HG02973 (cell line): ENCODE measurements around the gene ELK4.

Experiments used
- ATAC-seq: cut with Tn5 transposase; IDR thresholded peaks from one replicate; pipeline ENCODE4 v1.9.1; 2021; ENCODE audit warnings: moderate library complexity; ENCODE audit not compliant: unreplicated experiment

Gene ELK4

DNA sequence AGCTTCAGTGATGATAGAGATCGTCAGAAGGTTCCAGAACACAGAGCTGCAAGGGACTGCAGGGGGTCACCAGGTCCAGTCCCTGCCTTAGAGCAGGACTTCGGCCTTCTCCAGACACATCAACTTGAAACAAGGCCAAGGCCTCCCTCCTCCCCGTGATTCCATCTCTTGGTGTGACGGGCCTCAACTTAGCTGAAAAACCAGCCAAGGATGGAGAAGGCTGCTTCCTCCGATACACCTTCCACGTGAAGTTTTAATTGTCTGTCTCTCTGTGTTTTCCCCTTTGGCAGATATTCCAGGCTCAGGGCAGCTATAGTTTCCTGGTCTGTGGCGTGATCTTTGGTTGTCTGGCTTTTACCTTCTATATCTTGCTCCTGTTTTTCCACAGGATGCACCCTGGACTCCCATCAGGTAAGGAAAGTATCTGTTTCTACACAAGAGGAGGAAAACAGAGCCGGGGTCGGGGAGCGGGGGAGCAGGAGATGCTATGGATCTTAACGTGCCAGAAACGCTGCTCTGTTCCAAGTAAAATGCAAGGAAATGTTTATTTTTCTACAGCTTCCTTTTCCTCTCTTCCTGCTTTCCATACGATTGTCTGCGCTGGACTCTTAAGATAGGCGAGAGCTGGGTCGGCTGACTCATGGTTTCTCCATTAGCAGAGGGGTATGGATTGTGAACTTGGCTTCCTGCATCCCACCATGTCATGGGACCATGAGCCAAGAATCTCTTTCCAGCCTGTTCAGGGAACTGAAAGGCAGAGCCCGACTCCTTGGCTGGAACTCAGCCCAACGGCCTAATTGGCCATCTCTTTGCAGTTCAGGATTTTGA, 32.8 kb downstream of the ELK4 start:
- no peak for ATAC-seq

DNA sequence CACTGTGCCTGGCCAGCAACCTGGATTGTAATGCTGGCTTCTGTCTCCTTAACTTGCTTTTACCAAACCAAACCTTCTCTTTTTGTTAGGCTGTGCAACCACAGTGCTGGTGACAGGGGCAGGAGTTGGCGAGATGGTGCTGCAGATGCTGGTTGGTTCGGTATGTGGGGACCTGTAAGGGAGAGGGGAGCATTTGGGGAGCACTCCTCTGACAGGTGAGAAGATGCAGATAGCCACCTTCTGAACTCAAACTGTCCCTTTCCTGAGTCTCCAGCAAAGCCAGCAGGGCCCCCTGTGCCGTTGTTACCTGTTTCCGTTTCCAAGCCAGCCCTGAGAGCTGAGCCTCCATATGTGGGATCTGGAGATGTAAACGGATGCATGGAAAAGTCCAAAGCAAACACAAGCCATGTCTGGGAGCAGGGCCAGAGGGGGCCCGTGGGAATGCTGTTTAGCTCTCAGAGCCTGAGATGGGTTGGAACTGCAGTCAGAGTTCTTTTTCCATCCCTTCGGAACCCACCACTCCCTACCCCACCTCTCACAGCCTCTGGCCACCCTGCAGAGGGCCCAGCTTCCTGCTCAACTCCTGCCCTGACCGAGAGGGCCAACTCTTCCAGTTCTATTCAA, 34.0 kb downstream of the ELK4 start:
- no peak for ATAC-seq

DNA sequence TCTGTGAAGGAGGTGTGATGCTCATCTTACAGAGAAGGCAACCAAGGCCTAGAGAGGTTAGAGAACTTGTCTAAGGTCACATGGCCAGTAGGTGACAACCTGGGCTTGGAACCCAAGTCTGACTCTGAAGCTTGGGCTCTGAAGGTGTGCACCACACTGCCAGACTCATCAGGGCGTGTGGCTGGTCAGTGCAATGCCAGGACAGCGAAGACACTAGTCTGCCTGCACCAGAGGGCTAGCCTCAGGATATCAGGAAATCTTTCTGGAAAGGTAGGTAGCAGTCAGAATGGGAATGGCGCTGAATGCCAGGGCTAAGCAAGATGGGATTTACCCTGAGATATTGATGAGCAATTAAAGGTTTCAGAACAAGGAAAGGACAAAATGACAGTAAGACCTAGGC, 34.9 kb downstream of the ELK4 start:
- no peak for ATAC-seq

DNA sequence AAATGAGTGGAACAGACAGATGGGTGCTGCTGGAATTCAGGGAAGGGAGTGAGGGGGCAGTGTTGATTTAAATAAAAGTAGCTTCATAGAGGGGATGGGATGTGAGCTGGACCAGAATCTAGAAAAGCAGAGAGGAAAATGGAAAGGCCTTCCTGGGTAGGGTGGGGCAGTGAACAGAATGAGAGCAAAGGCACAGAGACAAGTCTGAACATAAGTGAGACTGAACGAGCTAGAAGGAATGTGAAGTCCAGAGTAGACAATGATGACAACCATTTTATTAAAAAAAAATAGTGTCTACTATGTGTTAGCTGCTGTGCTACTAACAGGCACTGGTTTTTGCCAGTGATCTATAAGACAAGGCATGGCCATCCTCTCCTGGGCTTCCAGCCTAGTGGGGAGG, 36.0 kb downstream of the ELK4 start:
- no peak for ATAC-seq

DNA sequence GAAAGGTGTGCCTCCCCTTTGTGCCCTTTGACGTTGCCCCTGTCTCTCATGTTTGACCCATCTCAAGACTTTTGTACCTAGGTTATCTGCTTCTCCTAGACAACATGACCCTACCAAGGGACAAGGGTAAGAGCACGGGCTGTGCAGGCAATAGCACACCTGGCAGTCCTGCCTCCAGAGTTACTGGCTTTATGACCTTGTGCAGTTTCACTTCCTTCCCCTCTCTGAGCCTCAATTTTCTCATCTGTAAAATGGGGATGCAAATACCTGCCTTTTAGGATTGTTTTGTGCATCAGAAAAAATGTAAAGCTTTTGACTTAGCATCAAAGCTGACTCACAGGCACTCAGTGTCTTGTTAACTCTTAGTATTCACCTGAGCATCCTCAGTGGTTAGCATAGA, 36.4 kb downstream of the ELK4 start:
- no peak for ATAC-seq

DNA sequence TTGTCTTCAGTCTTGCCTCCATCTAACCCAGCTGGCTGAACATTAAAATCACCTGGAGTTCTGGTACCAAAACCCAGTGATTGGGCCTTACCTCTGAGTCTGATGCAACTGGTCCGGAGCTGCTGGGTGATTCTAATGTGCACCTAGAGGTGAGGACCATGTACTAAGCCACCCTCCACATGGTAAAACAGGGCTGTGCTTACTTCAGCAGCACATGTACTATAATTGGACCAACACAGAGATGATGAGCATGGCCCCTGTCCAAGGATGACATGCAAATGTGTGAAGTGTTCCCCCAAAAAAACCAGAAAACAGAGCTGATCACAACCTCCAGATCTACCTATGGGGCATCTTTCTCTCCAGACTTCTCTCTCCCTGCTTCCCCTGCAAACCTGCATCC, 37.0 kb downstream of the ELK4 start:
- no peak for ATAC-seq

DNA sequence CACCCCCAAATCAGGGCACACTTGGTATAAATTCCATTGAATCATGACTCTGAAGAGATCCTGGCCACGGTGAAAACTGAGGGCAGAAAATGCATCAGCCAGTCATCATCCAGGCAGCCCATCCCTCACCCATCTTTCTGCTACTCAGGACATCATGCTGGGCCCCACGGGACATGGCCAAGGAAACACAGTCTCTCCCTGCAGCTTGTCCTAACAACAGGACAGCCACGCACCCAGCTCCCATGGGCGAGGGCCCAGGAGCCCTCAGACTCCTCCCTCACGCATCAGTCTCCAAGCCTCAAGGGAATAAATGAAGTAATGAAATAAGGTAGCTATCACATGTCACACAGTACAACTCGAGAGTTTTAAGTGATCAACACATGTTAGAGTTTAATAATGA, 37.8 kb downstream of the ELK4 start:
- no peak for ATAC-seq

DNA sequence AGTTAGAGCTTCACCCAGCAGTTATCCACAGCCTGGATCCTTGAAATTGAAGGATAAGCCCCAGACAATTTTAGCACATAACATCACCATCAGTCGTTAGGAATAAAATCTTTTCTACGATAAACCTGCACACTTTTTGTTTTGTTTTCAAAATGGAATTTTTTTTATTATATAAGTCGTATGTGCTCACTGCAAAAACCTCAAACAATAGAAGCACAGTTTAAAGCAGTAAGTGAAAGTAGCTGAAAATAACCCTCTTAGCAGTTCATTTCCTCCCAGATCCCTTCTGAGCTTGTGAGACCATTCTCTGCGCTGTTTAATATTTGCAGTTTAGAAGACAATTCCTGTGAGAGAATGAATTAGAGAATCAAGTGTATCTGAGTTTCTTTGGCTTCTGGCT, 38.3 kb downstream of the ELK4 start:
- ATAC-seq, result no peak

DNA sequence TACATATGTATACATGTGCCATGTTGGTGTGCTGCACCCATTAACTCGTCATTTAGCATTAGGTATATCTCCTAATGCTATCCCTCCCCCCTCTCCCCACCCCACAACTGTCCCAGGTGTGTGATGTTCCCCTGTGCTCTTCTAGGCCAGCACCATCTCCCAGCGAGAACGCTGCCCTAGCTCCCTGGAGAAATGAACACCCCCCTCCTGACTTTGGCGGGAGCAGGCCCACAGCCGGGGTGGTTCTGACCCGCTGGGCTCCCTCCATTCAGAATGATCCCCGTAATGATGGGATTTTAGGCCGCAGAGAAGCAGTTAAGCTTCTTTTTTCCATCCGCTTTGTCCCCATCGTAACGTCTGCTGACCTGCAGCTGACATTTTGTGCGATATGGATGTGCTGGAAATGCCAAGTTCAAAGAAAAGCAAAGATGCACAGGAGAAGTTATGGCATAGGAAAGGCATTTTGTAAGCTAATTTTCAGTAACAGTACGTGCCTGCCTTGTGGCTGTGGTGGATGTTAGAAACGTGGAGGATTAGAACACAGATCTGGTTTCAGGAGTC, 39.3 kb downstream of the ELK4 start:
- no peak for ATAC-seq

DNA sequence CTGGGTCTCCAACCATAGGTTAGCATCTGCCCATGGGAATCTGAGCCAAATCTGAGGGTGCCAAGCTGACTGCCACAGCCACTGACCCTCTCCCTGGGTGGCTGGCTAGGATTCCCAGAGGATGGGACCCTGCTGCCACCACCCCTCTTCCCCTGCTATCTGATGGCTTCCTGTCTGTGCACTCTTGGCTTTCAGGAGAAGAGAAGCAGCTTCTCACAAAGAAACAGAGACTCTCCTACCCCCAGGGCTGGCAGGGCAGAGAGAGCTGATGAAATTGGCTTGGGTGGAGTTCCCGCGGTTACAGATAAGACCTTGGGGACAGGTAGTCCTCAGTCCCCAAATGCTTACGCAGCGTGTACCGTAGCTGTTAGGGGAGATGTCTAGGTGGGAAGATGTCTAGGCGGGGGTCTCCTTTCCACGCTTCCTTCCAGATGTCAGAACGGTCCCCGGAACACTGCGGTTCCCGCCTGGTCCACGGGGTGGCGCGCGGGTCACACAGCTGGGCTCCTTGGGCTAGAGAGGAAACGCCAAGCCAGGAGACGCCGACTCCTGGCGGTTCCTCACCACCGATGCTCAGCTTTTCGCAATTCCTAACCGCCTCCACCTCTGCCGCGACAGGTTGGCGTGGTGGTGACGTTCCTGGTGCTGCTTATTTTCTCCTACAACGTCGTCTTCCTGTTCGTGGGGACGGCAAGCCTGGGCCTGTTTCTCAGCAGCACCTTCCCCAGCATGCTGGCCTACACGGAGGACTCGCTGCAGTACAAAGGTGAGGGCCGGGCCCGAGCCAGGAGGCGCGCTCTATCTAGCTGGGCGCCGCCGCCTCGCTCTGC, 40.1 kb downstream of the ELK4 start:
- ATAC-seq, result peak; percentile 59

DNA sequence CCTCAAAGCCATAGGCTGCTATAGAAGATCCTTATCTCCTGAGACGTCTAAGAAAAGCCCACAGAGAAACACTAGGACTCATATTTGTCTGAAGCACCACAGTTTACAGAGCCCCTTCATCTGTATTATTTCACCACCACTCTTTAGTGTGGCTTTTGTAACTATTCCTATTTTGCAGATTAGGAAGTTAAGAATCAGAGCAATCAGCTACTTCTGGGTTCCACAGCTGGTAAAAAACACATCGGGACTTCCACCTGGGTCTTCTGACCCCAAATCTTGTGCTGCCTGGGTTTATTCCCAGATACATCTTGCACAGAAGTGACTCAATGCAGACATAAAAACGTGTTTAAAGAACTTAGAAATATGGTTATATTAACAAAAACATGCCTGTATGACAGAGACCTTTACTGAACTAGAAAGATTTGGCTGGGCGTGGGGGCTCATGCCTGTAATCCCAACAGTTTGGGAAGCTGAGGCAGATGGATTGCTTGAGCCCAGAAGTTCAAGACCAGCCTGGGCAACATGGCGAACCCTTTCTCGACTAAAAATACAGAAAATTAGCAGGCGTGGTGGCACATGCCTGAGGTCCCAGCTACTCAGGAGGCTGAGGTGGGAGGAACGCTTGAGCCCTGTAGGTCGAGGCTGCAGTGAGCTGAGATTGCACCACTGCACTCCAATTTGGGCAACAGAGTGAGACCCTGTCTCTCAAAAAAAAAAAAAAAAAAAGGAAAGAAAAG, 40.9 kb downstream of the ELK4 start:
- ATAC-seq, result no peak

DNA sequence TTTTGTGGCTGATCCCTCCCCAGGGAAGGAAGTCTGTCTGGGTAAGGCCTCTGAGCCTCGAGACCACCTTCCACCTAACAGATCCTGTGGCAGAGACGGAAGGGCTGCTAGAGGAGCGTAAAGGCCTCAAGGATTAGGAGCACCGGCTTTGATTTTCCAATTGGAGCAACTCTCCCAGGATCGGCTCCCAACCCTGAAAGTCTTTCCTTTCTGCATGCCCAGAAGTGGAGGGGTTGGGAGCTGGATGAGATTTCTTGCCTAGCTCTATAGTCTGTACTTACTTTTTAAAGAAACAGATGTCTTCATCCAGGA, 41.4 kb downstream of the ELK4 start:
- no peak for ATAC-seq

DNA sequence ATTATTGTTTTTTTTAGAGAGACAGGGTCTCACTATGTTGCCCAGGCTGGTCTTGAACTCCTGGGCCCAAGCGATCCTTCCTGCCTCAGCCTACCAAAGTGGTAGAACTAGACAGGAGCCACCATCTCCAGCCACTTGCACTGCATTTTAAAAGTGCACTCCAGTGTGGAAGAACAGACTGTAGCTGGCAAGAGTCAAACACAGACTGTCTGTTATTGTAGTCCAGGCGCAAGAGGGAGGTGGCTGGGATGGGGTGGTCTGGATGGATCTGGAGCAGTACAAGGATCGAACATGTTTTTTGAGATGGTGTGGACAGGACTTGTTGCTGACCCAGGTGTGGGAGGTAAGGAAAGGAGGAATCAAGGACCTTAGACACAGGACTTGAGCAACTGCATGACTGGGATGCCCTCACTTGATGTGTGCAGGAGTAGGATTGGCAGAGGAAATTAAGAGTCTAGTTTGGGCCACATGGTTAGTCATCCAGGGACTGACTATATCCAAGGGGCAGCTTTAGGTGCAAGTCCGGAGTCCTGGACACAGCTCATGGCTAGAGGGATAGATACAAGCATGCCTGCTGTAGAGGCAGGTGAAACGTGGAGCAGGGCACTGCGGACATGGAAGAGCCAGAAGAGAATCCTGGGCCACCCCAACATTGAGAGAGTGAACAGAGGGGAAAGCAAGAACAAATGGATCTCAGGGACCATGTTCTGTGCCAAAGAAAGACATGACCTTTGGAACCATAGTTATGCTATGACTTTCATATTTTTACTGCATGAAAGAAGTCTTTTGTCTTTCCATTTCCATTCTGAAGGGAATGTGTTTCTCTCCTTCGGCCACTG, 42.0 kb downstream of the ELK4 start:
- no peak for ATAC-seq

DNA sequence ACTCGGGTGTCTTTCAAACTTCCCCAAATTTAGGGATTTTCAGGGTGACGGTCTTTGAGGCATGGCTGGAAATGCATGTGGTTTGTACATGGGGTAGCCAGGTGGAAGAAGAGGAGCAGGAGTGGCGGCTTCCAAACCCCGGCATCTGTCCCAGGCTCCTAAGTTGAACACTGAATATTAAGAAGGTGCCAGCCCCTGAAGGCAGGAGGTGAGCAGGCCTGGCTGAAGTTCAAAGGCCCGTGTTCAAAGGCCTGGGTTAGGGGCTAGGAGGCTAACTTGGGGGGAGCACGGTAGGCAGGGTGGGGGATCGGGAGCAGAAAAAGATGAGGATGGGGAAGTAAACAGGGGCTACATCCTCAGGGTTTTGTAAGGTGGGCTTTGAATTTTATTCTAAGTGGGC, 42.8 kb downstream of the ELK4 start:
- ATAC-seq, result no peak

DNA sequence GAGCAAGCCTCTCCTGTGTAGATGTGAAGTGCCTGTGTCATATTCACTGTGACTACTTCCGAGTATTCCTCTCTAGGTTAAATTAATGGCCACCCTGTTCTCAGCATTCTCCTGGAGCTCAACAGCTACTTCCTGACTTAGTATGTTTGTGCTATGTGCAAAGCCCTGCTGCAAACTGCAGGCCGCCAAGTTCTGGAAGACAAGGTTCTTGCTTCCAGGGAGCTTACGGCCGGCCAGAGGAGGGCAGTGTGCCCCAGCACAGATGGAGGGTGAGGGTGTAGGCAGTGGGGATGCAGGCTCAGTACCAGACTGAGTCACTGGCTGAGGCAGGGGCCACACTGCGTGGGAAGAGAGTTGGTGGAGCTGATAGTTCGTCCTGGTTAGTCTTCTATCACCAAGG, 43.2 kb downstream of the ELK4 start:
- ATAC-seq, result no peak

DNA sequence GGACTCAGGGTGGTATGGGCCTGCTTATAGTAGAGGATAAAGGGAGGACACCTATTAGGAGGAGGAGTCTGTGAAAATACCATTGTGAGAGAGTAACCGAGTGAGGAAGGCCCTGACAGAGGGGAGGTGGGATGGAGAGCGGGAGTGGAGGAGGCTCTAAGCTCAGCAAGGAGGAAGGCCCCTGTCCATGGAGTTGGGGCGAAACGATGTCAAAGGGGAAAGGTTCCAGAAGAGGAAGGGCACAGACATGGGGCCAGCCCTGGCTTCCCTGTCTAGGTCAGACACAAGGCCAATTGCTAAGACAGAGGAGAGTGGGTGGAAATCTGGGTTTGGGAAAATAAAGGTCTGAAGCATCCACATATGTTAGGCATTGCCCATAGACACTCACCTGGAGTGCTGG, 44.2 kb downstream of the ELK4 start:
- ATAC-seq, result no peak

DNA sequence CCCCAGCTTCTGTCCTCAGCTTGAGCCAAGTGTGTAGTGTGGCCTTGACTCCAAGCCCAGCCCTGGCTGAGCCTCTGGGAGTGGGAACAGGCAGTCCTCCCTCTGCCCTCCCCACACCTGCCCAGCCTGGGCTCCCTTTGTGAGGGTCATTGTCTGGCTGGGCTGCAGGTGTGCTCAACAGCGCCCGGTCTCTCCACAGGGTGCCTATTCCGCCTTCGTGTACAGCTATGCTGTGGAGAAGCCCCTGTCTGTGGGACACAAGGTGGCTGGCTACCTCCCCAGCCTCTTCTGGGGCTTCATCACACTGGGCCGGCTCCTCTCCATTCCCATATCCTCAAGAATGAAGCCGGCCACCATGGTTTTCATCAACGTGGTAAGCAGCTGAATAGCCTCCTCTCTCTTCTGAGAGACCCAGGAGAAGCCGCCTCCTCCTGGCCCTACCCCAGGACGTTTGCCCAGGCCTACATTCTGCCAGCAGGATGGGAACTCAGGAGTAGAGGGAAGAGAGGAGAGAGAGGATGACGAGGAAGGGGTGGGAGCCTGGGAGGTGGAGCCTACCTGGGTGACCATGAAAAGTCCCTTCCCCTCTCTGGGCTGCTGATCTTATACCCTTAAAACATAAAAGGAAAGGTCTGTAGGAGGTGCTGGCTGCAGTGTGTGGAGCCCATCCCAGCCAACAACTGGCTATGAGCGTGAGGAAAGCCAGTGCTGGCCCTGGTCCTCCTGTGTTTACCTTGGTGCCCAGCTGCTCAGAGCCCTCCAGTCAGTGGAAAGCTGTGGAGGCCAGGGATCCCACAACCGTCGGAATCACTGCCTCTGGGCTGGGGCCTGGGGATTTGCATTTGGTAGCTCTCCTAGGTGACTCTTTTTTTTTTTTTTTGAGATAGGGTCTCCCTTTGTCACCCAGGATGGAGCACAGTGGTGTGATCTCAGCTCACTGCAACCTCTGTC, 45.7 kb downstream of the ELK4 start:
- no peak for ATAC-seq

DNA sequence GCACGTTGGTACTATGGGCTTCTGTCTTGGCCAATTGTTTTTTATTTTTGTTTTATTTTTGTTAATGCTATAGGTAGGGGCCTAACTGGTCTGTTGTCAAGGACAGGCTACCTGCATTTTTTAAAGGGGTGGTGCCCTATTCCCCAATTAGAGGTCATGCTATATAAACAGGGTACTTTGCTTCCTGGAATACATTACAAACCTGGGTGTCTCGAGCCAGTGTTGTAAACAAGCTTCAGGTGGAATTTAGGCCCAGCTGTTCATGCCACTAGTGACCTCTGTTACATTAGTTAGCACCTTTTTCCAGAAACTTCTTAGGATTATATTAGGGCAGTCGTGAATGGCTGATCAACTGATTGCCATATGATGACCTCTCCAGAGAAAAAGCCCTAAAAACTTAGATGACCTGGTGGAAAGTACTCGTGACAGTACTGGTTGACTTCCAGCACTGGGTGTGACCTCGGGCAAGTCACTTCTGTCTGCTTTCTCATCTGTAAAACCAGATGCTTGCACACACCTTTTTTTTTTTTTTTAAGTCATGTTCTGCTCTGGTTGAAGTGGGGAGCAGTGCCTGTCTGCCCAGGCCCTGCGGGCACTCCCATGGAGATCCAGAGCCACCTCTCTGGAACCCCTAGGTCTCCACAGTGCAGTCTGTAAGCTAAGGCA, 46.5 kb downstream of the ELK4 start:
- ATAC-seq, result no peak

DNA sequence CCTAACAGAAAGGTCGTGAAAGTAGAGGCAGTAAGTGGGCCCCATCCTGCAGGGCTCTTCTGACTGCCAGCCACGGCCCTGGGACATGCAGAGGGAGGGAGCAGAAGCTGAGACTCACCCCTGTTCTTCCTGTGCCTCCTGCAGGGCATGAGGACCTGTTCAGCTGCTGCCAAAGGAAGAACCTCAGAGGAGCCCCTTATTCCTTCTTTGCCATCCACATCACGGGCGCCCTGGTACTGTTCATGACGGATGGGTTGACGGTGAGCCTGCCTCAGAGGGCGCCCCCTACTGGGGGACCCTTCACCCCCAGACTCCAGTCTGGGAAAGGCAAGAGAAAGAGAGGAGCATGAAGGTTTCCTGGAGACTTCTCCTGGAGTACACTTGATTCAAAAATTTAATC, 47.1 kb downstream of the ELK4 start:
- no peak for ATAC-seq
